HCT116 (cell line): ENCODE measurements around the gene TOP3B. TPM values are rescaled to one million over a fixed set of nuclear protein-coding genes. Genes with fewer than 3 reads are reported as not detected.

Experiments used
- ATAC-seq: fragments of 200-7000 bp; cut with Tn5 transposase; 2 replicates; pipeline ENCODE4 v1.9.1; 2020; ENCODE audit warnings: mild to moderate bottlenecking, moderate library complexity
- BruUV-seq: library from RNA; stranded (reverse); fragments of 400-500 nt; replicated peaks from 2 replicates; lab custom pipeline; 2021; lab: Mats Ljungman, UMichigan
- CTCF ChIA-PET: fragments of 300-600 bp; sonication (Branson Sonifier 250); formaldehyde crosslinking; loops from one replicate; lab custom pipeline; 2021; ENCODE audit warnings: antibody characterized with exemption; lab: Charles Lee
- POLR2A ChIA-PET: fragments of 300-600, 350-600 bp; sonication (Branson Sonifier 250); formaldehyde crosslinking; loops from one replicate; lab custom pipeline; 2021; ENCODE audit warnings: antibody characterized with exemption; lab: Charles Lee
- RAD21 ChIA-PET, 2 experiments: fragments of 300-600 bp; sonication (Branson Sonifier 250); formaldehyde crosslinking; loops; one replicate each; lab custom pipeline; 2023; ENCODE audit warnings: low total read pairs in 2 of 2; ENCODE audit not compliant: uncharacterized antibody in 2 of 2, unreplicated experiment in 2 of 2, low non-redundant PET in 1 of 2; lab: Charles Lee
- DNase-seq: peaks from one replicate; pipeline ENCODE4 v3.0.0-alpha.2; 2010; ENCODE audit warnings: low read depth, low spot score
- H2AFZ ChIP-seq: fragments of 200-600 bp; shearing (Covaris generic), sonication (generic); 2 replicates; pipeline ENCODE4 v1.6.1; 2017; ENCODE audit warnings: low read depth, mixed run types, mixed read lengths, antibody characterized with exemption, low read length; ENCODE audit not compliant: poor library complexity, severe bottlenecking
- H3K27ac ChIP-seq: 2 replicates; pipeline ENCODE4 v1.5.1; 2012; ENCODE audit warnings: low read depth, low read length
- H3K27me3 ChIP-seq: fragments of 200-600 bp; sonication (generic); 2 replicates; pipeline ENCODE4 v1.6.1; 2016; ENCODE audit warnings: mixed run types, low read length, mixed read lengths; ENCODE audit not compliant: insufficient read depth
- H3K36me3 ChIP-seq, 2 experiments: fragments of 200-500 bp in 1 of 2; fragments of 200-600 bp in 1 of 2; sonication (Bioruptor generic) in 1 of 2; sonication (generic) in 1 of 2; 2 replicates each; pipeline versions ENCODE4 v1.5.1 to v1.6.1; 2014 to 2016; ENCODE audit warnings: low read length in 2 of 2, inconsistent platforms in 1 of 2, mixed read lengths in 1 of 2, mixed run types in 1 of 2; ENCODE audit not compliant: insufficient read depth in 2 of 2, control insufficient read depth in 1 of 2
- H3K4me1 ChIP-seq, 2 experiments: fragments of 200-600 bp in 1 of 2; sonication (generic) in 1 of 2; 2 replicates each; pipeline versions ENCODE4 v1.5.1 to v1.6.1; 2012 to 2017; ENCODE audit warnings: low read length in 2 of 2, inconsistent platforms in 1 of 2, mild to moderate bottlenecking in 1 of 2, mixed read lengths in 1 of 2, mixed run types in 1 of 2, moderate library complexity in 1 of 2; ENCODE audit not compliant: insufficient read depth in 2 of 2, control insufficient read depth in 1 of 2
- H3K4me2 ChIP-seq: fragments of 200-600 bp; sonication (generic); 2 replicates; pipeline ENCODE4 v1.6.1; 2017; ENCODE audit warnings: mixed run types, low read length, mixed read lengths
- H3K4me3 ChIP-seq, 2 experiments: fragments of 200-600 bp in 1 of 2; sonication (generic) in 1 of 2; replicated peaks in 1 of 2; 2 replicates each; pipeline ENCODE4 v1.5.1; 2011 to 2016; ENCODE audit warnings: low read length in 2 of 2, control low read depth in 1 of 2, low read depth in 1 of 2, mild to moderate bottlenecking in 1 of 2, mixed read lengths in 1 of 2, mixed run types in 1 of 2
- H3K79me2 ChIP-seq: fragments of 200-600 bp; sonication (generic); 2 replicates; pipeline ENCODE4 v1.6.1; 2017; ENCODE audit warnings: mild to moderate bottlenecking, mixed run types, low read length, moderate library complexity, mixed read lengths; ENCODE audit not compliant: insufficient read depth
- H3K9ac ChIP-seq: fragments of 200-600 bp; sonication (generic); 2 replicates; pipeline ENCODE4 v1.6.1; 2016; ENCODE audit warnings: low read length, mixed read lengths
- H3K9me2 ChIP-seq: fragments of 200-600 bp; sonication (generic), shearing (Covaris generic); 2 replicates; pipeline ENCODE4 v1.6.1; 2017; ENCODE audit warnings: mixed run types, mild to moderate bottlenecking, moderate library complexity; ENCODE audit not compliant: insufficient read depth
- H3K9me3 ChIP-seq, 2 experiments: fragments of 200-500 bp in 1 of 2; fragments of 200-600 bp in 1 of 2; sonication (Bioruptor generic) in 1 of 2; sonication (generic) in 1 of 2; 2 replicates each; pipeline ENCODE4 v1.6.1; 2014 to 2017; ENCODE audit warnings: low read length in 2 of 2, mixed read lengths in 2 of 2, inconsistent platforms in 1 of 2, low read depth in 1 of 2, mild to moderate bottlenecking in 1 of 2, mixed run types in 1 of 2, moderate library complexity in 1 of 2; ENCODE audit not compliant: control insufficient read depth in 1 of 2, insufficient read depth in 1 of 2
- H4K20me1 ChIP-seq: fragments of 200-600 bp; sonication (generic), shearing (Covaris generic); 2 replicates; pipeline ENCODE4 v1.6.1; 2017; ENCODE audit warnings: mixed run types, mild to moderate bottlenecking, moderate library complexity; ENCODE audit not compliant: insufficient read depth
- ATF3 ChIP-seq: IDR thresholded peaks from 2 replicates; pipeline ENCODE4 v1.6.1; 2012
- CBX3 ChIP-seq: IDR thresholded peaks from 2 replicates; pipeline ENCODE4 v1.6.1; 2012; ENCODE audit warnings: low read depth
- CEBPB ChIP-seq: IDR thresholded peaks from 2 replicates; pipeline ENCODE4 v1.6.1; 2012; ENCODE audit warnings: low read depth
- CTCF ChIP-seq, 3 experiments: fragments of 200-600 bp in 1 of 3; sonication (generic) in 1 of 3; IDR thresholded peaks in 2 of 3; conservative IDR thresholded peaks in 1 of 3; 2 replicates each; pipeline ENCODE4 v1.5.1; 2012 to 2017; ENCODE audit warnings: low read depth in 2 of 3, low read length in 2 of 3, antibody characterized with exemption in 1 of 3, borderline replicate concordance in 1 of 3, control low read depth in 1 of 3, mild to moderate bottlenecking in 1 of 3, mixed read lengths in 1 of 3, mixed run types in 1 of 3, moderate library complexity in 1 of 3; ENCODE audit not compliant: insufficient read depth in 1 of 3
- EGR1 ChIP-seq: IDR thresholded peaks from 2 replicates; pipeline ENCODE4 v1.6.1; 2012; ENCODE audit warnings: low read depth
- ELF1 ChIP-seq: IDR thresholded peaks from 2 replicates; pipeline ENCODE4 v1.6.1; 2012; ENCODE audit warnings: low read depth, borderline replicate concordance
- EZH2 ChIP-seq: fragments of 200-600 bp; sonication (generic); IDR thresholded peaks from 2 replicates; pipeline ENCODE4 v1.6.1; 2017; ENCODE audit warnings: antibody characterized with exemption, mixed run types
- FOSL1 ChIP-seq: IDR thresholded peaks from 2 replicates; pipeline ENCODE4 v1.6.1; 2012; ENCODE audit warnings: low read depth
- JUND ChIP-seq: IDR thresholded peaks from 2 replicates; pipeline ENCODE4 v1.6.1; 2012
- MAX ChIP-seq: IDR thresholded peaks from 2 replicates; pipeline ENCODE4 v1.6.1; 2012
- POLR2A ChIP-seq: IDR thresholded peaks from 2 replicates; pipeline ENCODE4 v1.7.0; 2011; ENCODE audit warnings: borderline replicate concordance; ENCODE audit not compliant: insufficient read depth, insufficient read length; ENCODE audit errors: extremely low read depth
- SP1 ChIP-seq: IDR thresholded peaks from 2 replicates; pipeline ENCODE4 v1.6.1; 2012; ENCODE audit warnings: low read depth
- SRF ChIP-seq: IDR thresholded peaks from 2 replicates; pipeline ENCODE4 v1.6.1; 2012; ENCODE audit warnings: low read depth
- TCF7L2 ChIP-seq: IDR thresholded peaks from 2 replicates; pipeline ENCODE4 v1.7.0; 2011; ENCODE audit warnings: borderline replicate concordance, inconsistent platforms; ENCODE audit not compliant: insufficient read depth, insufficient read length; ENCODE audit errors: extremely low read depth
- YY1 ChIP-seq: IDR thresholded peaks from 2 replicates; pipeline ENCODE4 v1.6.1; 2011; ENCODE audit warnings: low read length, low read depth, moderate library complexity, mild to moderate bottlenecking; ENCODE audit not compliant: insufficient replicate concordance; ENCODE audit errors: extremely low read depth
- ZNF274 ChIP-seq: fragments of 200-500 bp; sonication (Bioruptor generic); IDR thresholded peaks from 2 replicates; pipeline ENCODE4 v1.6.1; 2014; ENCODE audit warnings: mild to moderate bottlenecking, low read depth, low read length, inconsistent platforms
- intact Hi-C: fragments of 100-400 bp; cut with micrococcal nuclease; formaldehyde crosslinking; loops from 2 replicates; pipeline ENCODE4 v1.10.0; 2022
- total RNA-seq: library from RNA; stranded (reverse); gene quantifications from one replicate; pipeline ENCODE4 v1.2.1, GENCODE V29; 2021; ENCODE audit not compliant: unreplicated experiment

Gene TOP3B
- total RNA-seq, 1 experiment from 2014 or later = 50.1 TPM

- RAD21 ChIA-PET = no interaction called here
- Histone ChIP-seq H3K9ac (no peak overlapping the region), H3K4me3 (no peak overlapping the region), H3K9me2 (no peaks in the 10 kb centered on the region), H3K9me3 (no peaks in the 10 kb centered on the region), H3K4me1 (no peaks in the 10 kb centered on the region), H3K4me2 (no peak overlapping the region), H2AFZ (no peak overlapping the region), H3K36me3 (no peaks in the 10 kb centered on the region), H3K27me3 (no peaks in the 10 kb centered on the region), H3K79me2 (no peaks in the 10 kb centered on the region), H4K20me1 (no peaks in the 10 kb centered on the region), H3K27ac (no peak overlapping the region)
- no TSS peak for BruUV-seq
- CTCF ChIA-PET = no interaction called here
- no peak for DNase-seq
- no peak for ATAC-seq
- POLR2A ChIA-PET = no interaction called here
- intact Hi-C loops = no loop called here
- no peak for TF ChIP-seq SRF
- TF ChIP-seq EGR1 = no peak
- no peak for TF ChIP-seq ZNF274
- TF ChIP-seq FOSL1 = no peak
- TF ChIP-seq MAX = no peak
- TF ChIP-seq ATF3 = no peak
Measured at GRCh38 chr22:22018825-22019658, 36.5 kb upstream of the TOP3B start.

- no peak for ATAC-seq
- Histone ChIP-seq H3K9me2 (no peaks in the 10 kb centered on the region), H2AFZ (no peak overlapping the region), H3K36me3 (no peaks in the 10 kb centered on the region), H3K4me3 (no peak overlapping the region), H3K79me2 (no peaks in the 10 kb centered on the region), H3K9me3 (no peaks in the 10 kb centered on the region), H3K4me1 (no peaks in the 10 kb centered on the region), H3K4me2 (no peak overlapping the region), H3K27me3 (0 out of 2 replicates have a peak, but pooled peaks cover 2% of the 10 kb centered on the region), H3K27ac (no peak overlapping the region), H3K9ac (no peak overlapping the region), H4K20me1 (no peaks in the 10 kb centered on the region)
- POLR2A ChIA-PET = no interaction called here
- CTCF ChIA-PET = no interaction called here
- no TSS peak for BruUV-seq
- RAD21 ChIA-PET = no interaction called here
- intact Hi-C loops = no loop called here
- DNase-seq = no peak
- TF ChIP-seq JUND (no peak), TCF7L2 (no peak), POLR2A (no peak), EGR1 (no peak), ATF3 (no peak), SP1 (no peak), FOSL1 (no peak), EZH2 (no peak), YY1 (no peak), CEBPB (no peak), ELF1 (no peak), CBX3 (no peak), CTCF (IDR thresholded peaks at IDR 0.05 in 2 of 3, conservative IDR thresholded peaks at IDR 0.05 in 1 of 3; ENCODE audit: borderline replicate concordance in 1 of 3, insufficient read depth in 1 of 3, low read depth in 2 of 3, low read length in 2 of 3) (no peak)
Measured at GRCh38 chr22:22015631-22016030, 33.0 kb upstream of the TOP3B start.
